GM18508 (cell line): ENCODE measurements around the gene RPN2.

ENCODE experiments used
- ATAC-seq: cut with Tn5 transposase; IDR thresholded peaks from one replicate; pipeline ENCODE4 v1.9.1; 2021; ENCODE audit warnings: moderate number of reproducible peaks; ENCODE audit not compliant: insufficient read depth, unreplicated experiment

Gene RPN2

GRCh38 chr20:37209193-37209592, 30.1 kb downstream of the RPN2 start:
- no peak for ATAC-seq

DNA sequence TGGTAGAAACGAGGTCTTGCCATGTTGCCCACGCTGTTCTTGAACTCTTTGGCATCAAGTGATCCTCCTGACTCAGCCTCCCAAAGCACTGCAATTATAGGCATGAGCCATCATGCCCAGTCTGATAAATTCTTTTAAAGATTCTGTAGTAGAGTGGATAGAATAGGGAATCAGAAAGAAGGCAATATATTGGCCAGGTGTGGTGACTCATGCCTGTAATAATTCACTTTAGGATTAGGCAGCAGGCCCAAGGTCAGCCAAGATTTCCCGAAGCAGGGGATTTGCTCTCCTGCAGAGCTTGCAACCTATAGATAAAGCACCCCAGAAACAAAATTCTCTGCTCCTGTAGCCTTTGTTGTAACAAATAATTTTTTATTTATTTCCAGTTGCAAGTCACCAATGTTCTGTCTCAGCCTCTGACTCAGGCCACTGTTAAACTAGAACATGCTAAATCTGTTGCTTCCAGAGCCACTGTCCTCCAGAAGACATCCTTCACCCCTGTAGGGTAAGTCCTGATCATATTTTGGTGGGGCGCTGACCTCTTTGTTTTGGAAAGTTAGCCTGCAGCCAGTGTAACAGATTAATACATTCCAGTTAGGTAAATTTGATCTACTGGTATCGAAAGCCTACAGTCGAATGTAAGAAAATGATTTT, 30.7 kb downstream of the RPN2 start:
- no peak for ATAC-seq

DNA sequence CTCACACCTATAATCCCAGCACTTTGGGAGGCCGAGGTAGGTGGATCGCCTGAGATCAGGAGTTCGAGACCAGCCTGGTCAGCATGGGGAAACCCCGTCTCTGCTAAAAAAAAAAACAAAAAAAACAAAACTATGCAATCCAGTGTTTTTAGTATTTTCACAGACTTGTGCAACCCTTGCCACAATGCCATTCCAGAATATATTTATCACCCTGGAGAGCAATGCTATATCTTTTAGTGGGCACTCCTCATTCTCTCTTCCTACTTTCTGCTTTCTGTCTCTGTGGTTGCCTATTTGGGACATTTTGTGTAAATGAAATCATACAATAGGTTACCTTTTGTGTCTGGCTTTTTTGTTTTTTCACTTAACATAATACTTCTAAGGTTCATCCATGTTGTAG, 39.3 kb downstream of the RPN2 start:
- no peak for ATAC-seq

- no peak for ATAC-seq
Measured at GRCh38 chr20:37218976-37219375, 39.8 kb downstream of the RPN2 start.

GRCh38 chr20:37219751-37220668, 40.9 kb downstream of the RPN2 start:
- ATAC-seq, result no peak

- no peak for ATAC-seq
Measured at GRCh38 chr20:37220731-37221130, 41.6 kb downstream of the RPN2 start.

- no peak for ATAC-seq
Measured at GRCh38 chr20:37222086-37222485, 43.0 kb downstream of the RPN2 start.

- no peak for ATAC-seq
Measured at GRCh38 chr20:37223053-37223452, 43.9 kb downstream of the RPN2 start.

DNA sequence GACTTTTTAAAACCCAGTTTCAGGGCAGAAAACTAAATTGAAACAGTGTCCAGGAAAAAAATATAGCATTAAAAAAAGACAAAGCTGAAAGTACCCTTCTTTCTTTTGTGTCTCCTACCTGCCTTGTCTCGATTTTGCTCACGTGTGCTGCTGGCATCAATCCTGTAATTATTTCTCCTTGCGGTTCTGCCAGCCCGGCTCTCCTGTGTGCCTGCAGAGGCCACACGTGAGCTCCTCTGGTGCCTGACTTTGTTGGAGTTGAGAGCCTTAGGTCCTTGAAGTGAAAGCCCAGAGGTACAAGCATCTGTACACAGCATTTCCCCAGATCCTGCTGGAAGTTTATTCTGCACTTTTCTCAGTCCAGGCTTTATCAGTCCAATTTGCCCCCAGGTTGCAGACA, 46.0 kb downstream of the RPN2 start:
- ATAC-seq, result no peak

DNA sequence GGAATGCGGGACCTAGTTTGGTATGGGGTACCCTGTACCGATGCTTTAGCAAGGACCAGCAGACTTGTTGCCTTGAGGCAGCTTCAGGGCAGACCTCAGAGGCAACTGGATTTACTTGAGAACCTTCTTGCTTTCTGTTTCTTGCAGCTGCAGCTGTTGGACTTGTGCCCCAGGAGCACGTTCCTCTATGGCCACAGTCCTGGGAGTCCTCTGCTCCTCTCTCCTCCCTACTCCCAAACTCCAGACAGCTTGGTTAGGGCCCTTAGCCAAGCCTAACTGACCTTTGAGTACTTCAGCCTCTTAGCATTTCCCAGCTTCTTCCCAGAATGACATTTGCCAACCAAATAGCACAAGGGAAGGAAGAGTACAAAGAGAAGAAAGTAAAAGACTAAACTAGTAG, 47.8 kb downstream of the RPN2 start:
- ATAC-seq, result no peak

DNA sequence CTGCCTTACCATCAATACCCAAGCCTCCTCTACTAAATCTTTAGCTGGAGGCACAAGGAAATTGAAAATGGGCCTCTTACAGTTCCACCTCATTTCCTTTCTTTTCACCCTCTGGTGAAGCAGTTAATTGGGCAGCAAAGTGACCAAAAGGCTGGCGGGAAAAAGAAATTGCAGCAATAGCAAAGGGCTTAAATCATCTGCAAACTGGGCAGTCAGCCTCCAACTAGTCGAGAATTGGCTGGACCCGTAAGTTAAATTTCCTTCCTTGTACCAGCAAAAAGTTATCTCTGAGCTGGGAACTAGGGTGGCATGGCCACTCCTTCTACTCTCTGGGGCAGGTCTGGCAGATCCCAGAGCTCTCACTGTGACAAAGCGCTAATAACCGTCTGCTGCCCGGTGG, 49.0 kb downstream of the RPN2 start:
- ATAC-seq, result no peak

DNA sequence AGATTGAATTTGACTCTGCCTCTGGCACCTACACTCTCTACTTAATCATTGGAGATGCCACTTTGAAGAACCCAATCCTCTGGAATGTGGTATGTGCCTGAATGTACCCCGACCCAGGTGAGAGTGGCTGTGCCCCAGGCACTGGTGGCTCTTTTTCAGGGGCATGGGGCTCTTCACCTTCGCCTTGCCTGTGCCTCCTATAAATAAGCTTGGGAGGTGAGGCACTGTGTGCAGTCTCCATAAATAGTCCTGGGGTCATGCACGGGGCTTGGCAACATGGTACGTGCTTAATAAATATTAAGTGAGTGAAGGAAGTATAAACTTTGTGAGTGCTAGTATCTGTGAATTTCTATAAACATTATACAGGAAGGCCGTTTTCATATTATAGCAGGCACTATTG, 49.5 kb downstream of the RPN2 start:
- no peak for ATAC-seq

DNA sequence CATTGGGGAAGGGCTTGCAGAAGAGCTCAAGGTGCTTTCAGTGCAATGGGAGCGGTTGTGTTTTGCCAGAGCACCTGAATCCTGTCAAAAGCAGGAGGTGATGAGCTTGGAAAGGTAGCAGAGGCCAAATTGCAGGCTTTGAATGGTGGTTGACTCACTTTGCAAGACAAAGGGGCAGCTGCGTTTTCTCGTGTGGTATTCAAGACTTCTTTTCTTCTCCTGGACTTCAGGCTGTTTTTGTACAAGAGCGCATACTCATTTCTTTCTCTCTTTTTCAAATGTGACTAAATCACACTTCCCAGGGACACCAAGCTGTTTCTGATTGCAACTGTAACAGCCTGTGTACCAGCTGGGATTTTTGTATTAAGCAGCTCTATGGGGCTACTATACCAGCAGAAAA, 50.2 kb downstream of the RPN2 start:
- ATAC-seq, result no peak

- no peak for ATAC-seq
Measured at GRCh38 chr20:37230200-37230599, 51.1 kb downstream of the RPN2 start.

DNA sequence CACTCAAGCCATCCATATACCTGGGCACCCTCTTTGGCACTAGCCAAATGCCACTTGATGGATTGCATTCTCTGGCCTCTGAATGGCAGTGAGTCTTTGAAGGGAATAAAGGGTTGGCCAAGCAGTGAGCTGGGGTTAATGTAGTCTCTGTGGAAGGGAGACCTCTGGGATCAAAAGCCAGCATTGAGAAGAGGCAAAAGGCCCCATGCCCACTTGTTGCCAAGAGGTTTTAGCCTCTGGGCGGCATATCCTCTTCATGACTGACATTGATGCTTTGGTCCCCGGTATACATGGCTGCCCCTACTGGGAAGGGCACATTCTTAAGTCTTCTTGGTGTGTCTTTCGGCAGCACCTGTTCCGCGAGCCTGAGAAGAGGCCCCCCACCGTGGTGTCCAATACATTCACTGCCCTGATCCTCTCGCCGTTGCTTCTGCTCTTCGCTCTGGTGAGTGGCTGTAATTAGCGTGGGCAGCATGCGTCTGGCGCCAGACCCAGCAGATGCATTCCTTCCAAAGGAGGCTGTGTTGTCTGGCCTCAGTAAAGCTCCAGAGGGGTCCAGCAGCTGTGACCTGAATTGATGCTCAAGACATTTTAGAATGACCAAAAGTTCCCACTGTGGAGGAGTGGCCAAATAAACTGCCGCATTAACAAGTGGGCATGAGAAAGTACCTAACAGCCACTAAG, 53.0 kb downstream of the RPN2 start:
- no peak for ATAC-seq

- ATAC-seq, result no peak
Measured at GRCh38 chr20:37233548-37234253, 54.6 kb downstream of the RPN2 start.

DNA sequence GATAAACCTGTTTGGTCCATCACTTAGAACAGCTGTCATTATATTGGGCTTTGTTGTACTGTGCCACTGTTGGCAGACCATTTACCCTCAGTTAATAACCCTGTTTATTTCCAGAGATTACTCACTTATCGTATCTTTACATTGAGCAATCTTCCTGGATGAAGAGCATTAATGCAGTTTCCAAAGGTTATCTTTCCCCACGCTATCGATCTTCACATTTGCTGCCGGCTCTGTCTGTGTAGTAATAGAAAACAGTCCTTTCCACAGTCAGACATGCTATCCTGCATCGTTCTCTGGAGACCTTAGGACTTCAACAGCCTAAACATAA, 55.1 kb downstream of the RPN2 start:
- no peak for ATAC-seq

DNA sequence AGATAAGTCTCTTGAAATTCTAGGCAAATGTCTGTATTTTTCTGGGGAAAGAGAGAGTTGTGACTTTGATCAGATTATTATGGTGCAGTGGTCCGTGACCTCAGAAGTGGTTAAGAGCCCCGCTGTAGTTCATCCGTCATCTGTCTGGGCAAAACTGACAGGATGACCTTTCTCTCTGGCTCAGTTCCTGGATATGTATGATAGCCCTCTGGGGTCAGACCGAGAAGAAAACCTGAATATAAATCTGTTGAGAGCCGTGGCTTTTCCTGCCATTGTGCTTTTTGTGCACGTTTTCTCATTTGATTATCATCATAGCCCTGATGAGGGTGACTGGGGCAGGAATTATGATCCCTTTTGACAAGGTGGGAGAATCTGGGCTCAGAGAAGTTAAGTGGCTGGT, 55.9 kb downstream of the RPN2 start:
- ATAC-seq, result no peak

DNA sequence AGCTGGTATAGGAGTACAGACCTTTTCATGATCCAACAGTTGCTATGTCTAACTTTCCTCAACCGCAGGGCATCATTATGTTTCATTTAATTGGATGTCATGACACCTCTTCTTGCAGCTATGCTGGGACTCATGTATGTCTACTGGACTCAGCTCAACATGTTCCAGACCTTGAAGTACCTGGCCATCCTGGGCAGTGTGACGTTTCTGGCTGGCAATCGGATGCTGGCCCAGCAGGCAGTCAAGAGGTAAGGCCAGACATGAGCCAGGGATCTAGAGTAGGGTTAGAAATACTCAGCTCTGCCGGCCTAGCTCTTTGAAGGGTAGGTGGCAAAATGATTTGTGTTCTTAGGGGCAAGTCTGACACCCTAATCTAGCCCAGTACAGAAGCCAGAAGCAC, 57.3 kb downstream of the RPN2 start:
- no peak for ATAC-seq

DNA sequence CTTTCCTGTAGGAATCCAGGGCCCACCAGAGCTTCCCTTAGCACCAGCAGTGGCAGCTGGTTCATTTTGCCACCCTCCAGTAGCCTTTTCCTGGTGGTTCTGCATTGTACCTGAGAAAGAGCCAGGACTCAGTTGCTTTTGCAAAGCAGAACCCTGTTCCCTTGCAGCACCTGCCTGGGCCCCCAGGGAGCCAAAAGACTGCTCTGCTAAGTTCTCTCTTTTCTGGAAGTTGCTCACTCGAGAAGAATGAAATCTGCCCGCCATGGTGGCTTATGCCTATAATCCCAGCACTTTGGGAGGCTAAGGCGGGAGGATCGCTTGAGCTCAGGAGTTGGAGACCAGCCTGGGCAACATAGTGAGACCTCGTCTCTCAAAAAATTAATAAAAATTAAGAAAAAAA, 58.5 kb downstream of the RPN2 start:
- no peak for ATAC-seq

GRCh38 chr20:37238426-37238825, 59.3 kb downstream of the RPN2 start:
- ATAC-seq, result no peak
